ENCODE measurements around the gene APMAP. TPM values are rescaled to one million over a fixed set of nuclear protein-coding genes. Genes with fewer than 3 reads are reported as not detected.

The APMAP gene
- total RNA-seq, 1 experiment from 2014 or later, result 82.7 TPM

GRCh38 chr20:24987873-24988835, 4.4 kb downstream of the APMAP start (continued):
- TF ChIP-seq MAX (IDR thresholded peaks at IDR 0.05), result no peak
- no peak for TF ChIP-seq JUND (IDR thresholded peaks at IDR 0.05)
- no peak for TF ChIP-seq ATF3 (IDR thresholded peaks at IDR 0.05)
- no peak for TF ChIP-seq CEBPB (IDR thresholded peaks at IDR 0.05; ENCODE audit: low read depth)
- TF ChIP-seq ELF1 (IDR thresholded peaks at IDR 0.05; ENCODE audit: borderline replicate concordance, low read depth), result no peak
- no peak for TF ChIP-seq ZBTB33 (IDR thresholded peaks at IDR 0.05; ENCODE audit: extremely low read depth, insufficient replicate concordance, low read length)
- no peak for TF ChIP-seq SP1 (IDR thresholded peaks at IDR 0.05; ENCODE audit: low read depth)

GRCh38 chr20:24987244-24987643, 5.3 kb downstream of the APMAP start:
- POLR2A ChIA-PET, result no interaction called here
- Histone ChIP-seq H3K9me2 (ENCODE audit: insufficient read depth) (no peaks in the 10 kb centered on the region), H3K27me3 (ENCODE audit: insufficient read depth, low read length) (no peaks in the 10 kb centered on the region), H3K4me3 (replicated peaks in 1 of 2; ENCODE audit: low read depth in 1 of 2, low read length in 2 of 2) (no peak overlapping the region), H3K4me2 (ENCODE audit: low read length) (no peak overlapping the region), H3K36me3 (ENCODE audit: control insufficient read depth in 1 of 2, insufficient read depth in 2 of 2, low read length in 2 of 2) (peaks cover 6 to 11% of the 10 kb centered on the region in 2 experiments; a peak in 2 of 4 replicates), H3K9me3 (ENCODE audit: control insufficient read depth in 1 of 2, insufficient read depth in 1 of 2, low read depth in 1 of 2, low read length in 2 of 2) (no peaks in the 10 kb centered on the region), H3K79me2 (ENCODE audit: insufficient read depth, low read length) (peaks cover 91% of the 10 kb centered on the region), H2AFZ (ENCODE audit: low read depth, low read length, poor library complexity, severe bottlenecking) (no peak overlapping the region), H3K4me1 (ENCODE audit: control insufficient read depth in 1 of 2, insufficient read depth in 2 of 2, low read length in 2 of 2) (peaks cover 7 to 10% of the 10 kb centered on the region in 2 experiments; a peak in 3 of 4 replicates), H3K9ac (ENCODE audit: low read length) (no peak overlapping the region), H3K27ac (ENCODE audit: low read depth, low read length) (no peak overlapping the region), H4K20me1 (ENCODE audit: insufficient read depth) (no peaks in the 10 kb centered on the region)
- CTCF ChIA-PET, result no interaction called here
- DNase-seq (ENCODE audit: low read depth, low spot score), result no peak
- intact Hi-C loops (cut with micrococcal nuclease), result no loop called here
- TF ChIP-seq POLR2A (IDR thresholded peaks at IDR 0.05; ENCODE audit: borderline replicate concordance, extremely low read depth, insufficient read depth, insufficient read length) (no peak), ZFX (IDR thresholded peaks at IDR 0.05) (no peak), SP1 (IDR thresholded peaks at IDR 0.05; ENCODE audit: low read depth) (no peak), JUND (IDR thresholded peaks at IDR 0.05) (no peak)
- no TSS peak for BruUV-seq (replicated peaks)
- ATAC-seq, result no peak
- RAD21 ChIA-PET (ENCODE audit: low non-redundant PET in 1 of 2, low total read pairs in 2 of 2, uncharacterized antibody in 2 of 2, unreplicated experiment in 2 of 2), result no interaction called here
